ENCODE results near the gene REXO2.

REXO2 gene

DNA sequence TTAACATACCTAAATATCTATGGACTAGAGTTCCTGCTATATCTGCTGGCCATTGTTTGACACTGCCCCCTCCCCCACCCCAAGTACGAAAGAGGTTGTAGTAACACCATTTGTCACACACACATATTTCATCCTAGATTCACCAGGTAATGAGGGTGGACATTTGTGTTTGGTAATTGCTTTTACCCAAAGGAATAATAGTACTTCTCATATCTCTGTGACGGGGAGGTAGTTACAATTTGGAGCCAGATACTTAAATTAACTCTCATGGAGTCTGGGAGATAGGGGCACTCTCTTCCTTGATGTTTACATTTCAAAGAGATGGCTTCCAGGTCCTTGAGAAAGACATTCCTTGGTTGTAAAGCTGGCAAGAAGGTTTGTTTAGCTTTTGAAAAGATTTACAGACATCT, 38.7 kb downstream of the REXO2 start:
- Histone ChIP-seq H3K27ac (ENCODE audit: low read length) (no peak overlapping the region), H3K27me3 (ENCODE audit: control insufficient read depth in 1 of 2, insufficient read depth in 2 of 2, low read length in 2 of 2) (no peaks in the 10 kb centered on the region), H3K9ac (ENCODE audit: low read length in 2 of 2) (no peak overlapping the region), H3K4me3 (ENCODE audit: low read length in 2 of 2) (no peak overlapping the region), H3K36me3 (ENCODE audit: control insufficient read depth in 2 of 2, insufficient read depth in 2 of 2, low read length in 2 of 2) (no peaks in the 10 kb centered on the region), H3K9me3 (ENCODE audit: control insufficient read depth in 2 of 2, low read length in 2 of 2) (no peaks in the 10 kb centered on the region), H3K4me1 (ENCODE audit: control insufficient read depth, insufficient read depth, low read length) (peaks cover 5% of the 10 kb centered on the region)

GRCh38 chr11:114478768-114479167, 39.5 kb downstream of the REXO2 start:
- no peak overlapping the region for H3K4me3 ChIP-seq (ENCODE audit: low read length in 2 of 2)
- H3K9me3 ChIP-seq (ENCODE audit: control insufficient read depth in 2 of 2, low read length in 2 of 2) = no peaks in the 10 kb centered on the region

DNA sequence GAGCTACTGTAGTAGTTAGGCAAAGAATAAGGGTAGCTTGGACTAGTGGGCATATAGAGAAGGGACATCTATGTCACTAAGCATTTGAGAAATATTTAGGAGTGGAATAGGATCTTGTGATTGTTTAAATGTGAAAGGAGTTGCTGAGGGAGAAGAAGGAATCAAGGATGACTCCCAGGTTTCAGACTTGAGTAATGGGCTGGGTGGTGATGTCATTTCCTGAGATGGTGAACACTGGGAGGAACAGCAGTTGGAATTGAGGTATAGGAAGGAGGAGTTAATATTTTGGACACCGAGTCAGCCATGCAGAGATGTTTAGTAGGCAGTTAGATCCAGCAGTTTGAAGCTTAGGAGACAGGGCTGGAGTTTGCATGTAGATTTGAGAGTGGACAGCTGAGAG, 40.1 kb downstream of the REXO2 start:
- H3K27ac ChIP-seq (ENCODE audit: low read length) = no peak overlapping the region
- no peaks in the 10 kb centered on the region for H3K9me3 ChIP-seq (ENCODE audit: control insufficient read depth in 2 of 2, low read length in 2 of 2)
- no peak overlapping the region for H3K4me3 ChIP-seq (ENCODE audit: low read length in 2 of 2)
- no peaks in the 10 kb centered on the region for H3K27me3 ChIP-seq (ENCODE audit: control insufficient read depth in 1 of 2, insufficient read depth in 2 of 2, low read length in 2 of 2)
- H3K9ac ChIP-seq (ENCODE audit: low read length in 2 of 2) = no peak overlapping the region
- no peaks in the 10 kb centered on the region for H3K36me3 ChIP-seq (ENCODE audit: control insufficient read depth in 2 of 2, insufficient read depth in 2 of 2, low read length in 2 of 2)
- H3K4me1 ChIP-seq (ENCODE audit: control insufficient read depth, insufficient read depth, low read length) = peaks cover 5% of the 10 kb centered on the region

More at GRCh38 chr11:114478768-114479167, 39.5 kb downstream of the REXO2 start:
- Histone ChIP-seq H3K36me3 (ENCODE audit: control insufficient read depth in 2 of 2, insufficient read depth in 2 of 2, low read length in 2 of 2) (no peaks in the 10 kb centered on the region), H3K4me1 (ENCODE audit: control insufficient read depth, insufficient read depth, low read length) (peaks cover 5% of the 10 kb centered on the region), H3K9ac (ENCODE audit: low read length in 2 of 2) (no peak overlapping the region), H3K27ac (ENCODE audit: low read length) (no peak overlapping the region), H3K27me3 (ENCODE audit: control insufficient read depth in 1 of 2, insufficient read depth in 2 of 2, low read length in 2 of 2) (no peaks in the 10 kb centered on the region)

GRCh38 chr11:114482114-114482513, 42.8 kb downstream of the REXO2 start:
- H3K9me3 ChIP-seq (ENCODE audit: control insufficient read depth in 2 of 2, low read length in 2 of 2) = no peaks in the 10 kb centered on the region
- no peaks in the 10 kb centered on the region for H3K27me3 ChIP-seq (ENCODE audit: control insufficient read depth in 1 of 2, insufficient read depth in 2 of 2, low read length in 2 of 2)
- H3K27ac ChIP-seq (ENCODE audit: low read length) = no peak overlapping the region
- peak overlapping the region; percentile 6 for H3K9ac ChIP-seq (ENCODE audit: low read length in 2 of 2)
- H3K36me3 ChIP-seq (ENCODE audit: control insufficient read depth in 2 of 2, insufficient read depth in 2 of 2, low read length in 2 of 2) = no peaks in the 10 kb centered on the region
- H3K4me3 ChIP-seq (ENCODE audit: low read length in 2 of 2) = no peak overlapping the region
- H3K4me1 ChIP-seq (ENCODE audit: control insufficient read depth, insufficient read depth, low read length) = peaks cover 5% of the 10 kb centered on the region

GRCh38 chr11:114483929-114484328, 44.7 kb downstream of the REXO2 start:
- Histone ChIP-seq H3K27me3 (ENCODE audit: control insufficient read depth in 1 of 2, insufficient read depth in 2 of 2, low read length in 2 of 2) (no peaks in the 10 kb centered on the region), H3K4me3 (ENCODE audit: low read length in 2 of 2) (no peak overlapping the region), H3K36me3 (ENCODE audit: control insufficient read depth in 2 of 2, insufficient read depth in 2 of 2, low read length in 2 of 2) (no peaks in the 10 kb centered on the region), H3K9ac (ENCODE audit: low read length in 2 of 2) (no peak overlapping the region), H3K4me1 (ENCODE audit: control insufficient read depth, insufficient read depth, low read length) (peaks cover 5% of the 10 kb centered on the region), H3K9me3 (ENCODE audit: control insufficient read depth in 2 of 2, low read length in 2 of 2) (no peaks in the 10 kb centered on the region), H3K27ac (ENCODE audit: low read length) (no peak overlapping the region)

DNA sequence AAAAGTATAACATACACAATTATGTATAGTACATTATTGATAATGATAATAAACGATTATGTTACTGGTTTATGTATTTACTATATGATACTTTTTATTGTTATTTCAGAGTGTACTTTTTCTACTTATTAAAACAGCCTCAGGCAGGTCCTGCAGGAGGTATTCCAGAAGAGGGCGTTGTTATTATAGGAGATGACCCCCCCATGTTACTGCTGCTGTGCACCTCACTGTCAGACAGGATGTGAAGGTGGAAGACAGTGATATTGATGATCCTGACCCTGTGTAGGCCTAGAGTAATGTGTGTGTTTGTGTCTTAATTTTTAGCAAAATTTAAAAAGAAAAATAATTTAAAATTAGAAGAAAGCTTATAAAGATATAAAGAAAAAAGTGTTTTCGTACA, 57.6 kb downstream of the REXO2 start:
- H3K36me3 ChIP-seq (ENCODE audit: control insufficient read depth in 2 of 2, insufficient read depth in 2 of 2, low read length in 2 of 2) = no peaks in the 10 kb centered on the region
- H3K27ac ChIP-seq (ENCODE audit: low read length) = no peak overlapping the region
- H3K9me3 ChIP-seq (ENCODE audit: control insufficient read depth in 2 of 2, low read length in 2 of 2) = no peaks in the 10 kb centered on the region
- no peak overlapping the region for H3K4me3 ChIP-seq (ENCODE audit: low read length in 2 of 2)
- H3K27me3 ChIP-seq (ENCODE audit: control insufficient read depth in 1 of 2, insufficient read depth in 2 of 2, low read length in 2 of 2) = no peaks in the 10 kb centered on the region
- no peak overlapping the region for H3K9ac ChIP-seq (ENCODE audit: low read length in 2 of 2)
- no peaks in the 10 kb centered on the region for H3K4me1 ChIP-seq (ENCODE audit: control insufficient read depth, insufficient read depth, low read length)

DNA sequence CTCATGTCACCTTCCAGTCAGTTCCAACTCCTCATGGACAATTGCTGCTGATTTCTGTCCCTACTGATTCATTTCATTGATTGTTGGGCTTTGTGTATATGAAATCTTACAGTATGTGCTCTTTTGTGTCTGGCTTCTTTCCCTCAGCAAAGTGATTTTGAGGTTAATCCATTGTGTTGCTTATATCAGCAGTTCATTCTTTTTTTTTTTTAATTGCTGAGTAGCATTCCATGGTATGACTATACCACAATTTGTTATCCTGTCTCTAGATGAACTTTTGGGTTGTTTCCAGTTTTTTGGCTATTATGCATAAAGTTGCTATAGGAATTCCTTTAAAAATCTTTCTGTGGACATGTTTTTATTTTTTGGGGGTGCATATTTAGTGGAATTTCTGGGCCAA, 60.5 kb downstream of the REXO2 start:
- H3K27ac ChIP-seq (ENCODE audit: low read length) = no peak overlapping the region
- H3K9me3 ChIP-seq (ENCODE audit: control insufficient read depth in 2 of 2, low read length in 2 of 2) = no peaks in the 10 kb centered on the region
- no peaks in the 10 kb centered on the region for H3K27me3 ChIP-seq (ENCODE audit: control insufficient read depth in 1 of 2, insufficient read depth in 2 of 2, low read length in 2 of 2)
- H3K4me1 ChIP-seq (ENCODE audit: control insufficient read depth, insufficient read depth, low read length) = no peaks in the 10 kb centered on the region
- no peak overlapping the region for H3K9ac ChIP-seq (ENCODE audit: low read length in 2 of 2)
- no peaks in the 10 kb centered on the region for H3K36me3 ChIP-seq (ENCODE audit: control insufficient read depth in 2 of 2, insufficient read depth in 2 of 2, low read length in 2 of 2)
- H3K4me3 ChIP-seq (ENCODE audit: low read length in 2 of 2) = no peak overlapping the region
